Measurements from ENCODE around the gene RUFY1. TPM values are rescaled to one million over a fixed set of nuclear protein-coding genes. Genes with fewer than 3 reads are reported as not detected.

The RUFY1 gene, protein sequence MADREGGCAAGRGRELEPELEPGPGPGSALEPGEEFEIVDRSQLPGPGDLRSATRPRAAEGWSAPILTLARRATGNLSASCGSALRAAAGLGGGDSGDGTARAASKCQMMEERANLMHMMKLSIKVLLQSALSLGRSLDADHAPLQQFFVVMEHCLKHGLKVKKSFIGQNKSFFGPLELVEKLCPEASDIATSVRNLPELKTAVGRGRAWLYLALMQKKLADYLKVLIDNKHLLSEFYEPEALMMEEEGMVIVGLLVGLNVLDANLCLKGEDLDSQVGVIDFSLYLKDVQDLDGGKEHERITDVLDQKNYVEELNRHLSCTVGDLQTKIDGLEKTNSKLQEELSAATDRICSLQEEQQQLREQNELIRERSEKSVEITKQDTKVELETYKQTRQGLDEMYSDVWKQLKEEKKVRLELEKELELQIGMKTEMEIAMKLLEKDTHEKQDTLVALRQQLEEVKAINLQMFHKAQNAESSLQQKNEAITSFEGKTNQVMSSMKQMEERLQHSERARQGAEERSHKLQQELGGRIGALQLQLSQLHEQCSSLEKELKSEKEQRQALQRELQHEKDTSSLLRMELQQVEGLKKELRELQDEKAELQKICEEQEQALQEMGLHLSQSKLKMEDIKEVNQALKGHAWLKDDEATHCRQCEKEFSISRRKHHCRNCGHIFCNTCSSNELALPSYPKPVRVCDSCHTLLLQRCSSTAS
- 26.0 and 66.2 TPM in 2 replicates for total RNA-seq

DNA sequence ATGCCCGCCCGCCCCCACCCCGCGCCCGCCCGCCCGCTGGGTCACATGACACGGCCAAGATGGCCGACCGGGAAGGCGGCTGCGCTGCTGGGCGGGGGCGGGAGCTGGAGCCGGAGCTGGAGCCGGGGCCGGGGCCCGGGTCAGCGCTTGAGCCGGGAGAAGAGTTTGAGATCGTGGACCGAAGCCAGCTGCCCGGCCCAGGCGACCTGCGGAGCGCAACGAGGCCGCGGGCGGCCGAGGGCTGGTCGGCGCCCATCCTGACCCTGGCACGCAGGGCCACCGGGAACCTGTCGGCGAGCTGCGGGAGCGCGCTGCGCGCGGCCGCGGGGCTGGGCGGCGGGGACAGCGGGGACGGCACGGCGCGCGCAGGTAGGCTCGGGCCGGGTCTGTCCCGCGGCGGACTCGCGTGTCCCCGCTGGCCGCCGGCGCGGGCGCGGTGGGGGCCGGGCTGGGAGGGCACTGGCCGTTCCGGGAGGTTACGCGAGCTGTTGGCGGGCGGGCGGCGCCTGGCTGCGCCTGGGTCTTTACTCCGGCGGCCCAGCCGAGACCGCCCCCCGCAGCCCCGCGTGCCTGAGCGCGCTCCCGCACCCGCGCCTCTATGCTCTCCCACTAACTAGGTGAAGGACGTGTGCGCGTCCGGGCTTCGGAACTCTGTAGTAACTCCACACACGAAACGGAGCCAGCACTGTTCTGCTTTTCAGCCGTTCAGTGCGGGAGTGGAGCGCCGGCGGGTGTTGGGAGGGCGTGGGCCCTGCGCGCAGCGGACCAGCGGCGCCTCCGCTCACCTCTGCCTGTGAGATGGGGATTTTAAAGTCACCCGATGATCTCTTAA lies at the start of gene RUFY1:
Gene RUFY1, plus strand, starts transcription at position 44 of the 832 bp plus-strand sequence. Its CDS starts 16 bp downstream, at position 60.

DNA sequence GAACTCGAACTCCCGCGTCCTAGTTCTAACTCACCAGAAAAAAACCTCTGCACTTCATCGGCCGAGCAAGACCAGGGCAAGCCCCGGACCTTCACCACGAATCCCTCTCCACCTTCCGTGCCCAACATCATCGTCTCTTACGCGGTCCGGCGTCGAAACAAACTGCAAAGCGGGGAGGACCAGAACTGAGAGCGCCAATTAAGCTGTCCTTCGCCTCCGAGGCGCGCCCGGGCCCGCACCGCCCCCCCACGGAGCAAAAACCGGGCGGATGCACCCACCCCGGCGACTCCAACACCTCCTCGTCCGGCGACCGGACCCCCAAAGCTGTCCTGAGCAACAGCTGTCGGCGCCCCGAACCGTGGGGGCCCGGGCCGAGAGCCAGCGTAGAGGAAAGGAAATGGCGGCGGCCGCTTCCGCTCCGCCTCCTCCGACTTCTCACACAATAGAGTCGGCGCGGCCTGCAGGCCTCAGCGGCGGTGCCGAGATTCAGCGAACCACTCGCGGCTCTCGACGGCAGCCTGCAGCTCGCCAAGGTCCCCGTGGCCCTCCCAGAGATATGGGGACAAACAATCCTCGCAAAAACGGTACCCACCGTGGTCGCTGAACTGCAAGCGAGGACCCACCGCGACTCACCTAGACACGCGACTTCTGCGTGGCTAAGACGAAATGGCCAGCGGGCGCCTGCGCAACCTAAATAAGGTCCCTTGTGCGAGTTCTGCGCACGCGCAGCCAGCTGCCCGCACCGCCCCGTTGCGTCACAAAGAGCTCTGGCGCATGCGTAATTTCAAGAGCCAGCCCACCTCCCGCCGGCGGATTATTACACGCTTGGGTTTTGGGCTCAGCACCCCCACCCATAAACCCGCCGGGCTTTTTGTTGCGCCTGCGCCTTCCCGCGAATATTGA lies 72.9 kb downstream of the RUFY1 start, which contains the start of gene HNRNPH1:
Gene HNRNPH1, minus strand, starts transcription at position 669 of the 903 bp plus-strand sequence. Its CDS starts 538 bp downstream, at position 131.

Other genes starting within 250 kb of the RUFY1 start
- gene ADAMTS2, start 205.1 kb upstream of the RUFY1 start, total RNA-seq: under 0.01 TPM in 1 of 2 replicates, not detected in the other
- 527 and 722 TPM in 2 replicates for gene HNRNPH1, start 73.1 kb downstream of the RUFY1 start, total RNA-seq
- 0.34 TPM in 1 of 2 replicates, not detected in the other for gene CBY3, start 130.5 kb downstream of the RUFY1 start, total RNA-seq
- 899 and 1,499 TPM in 2 replicates for gene CANX, start 148.4 kb downstream of the RUFY1 start, total RNA-seq
- gene MAML1, start 182.3 kb downstream of the RUFY1 start, total RNA-seq: 7.2 and 13.8 TPM in 2 replicates
- 0.34 TPM in 1 of 2 replicates, not detected in the other for gene LTC4S, start 243.4 kb downstream of the RUFY1 start, total RNA-seq

Measured in nasal cavity respiratory epithelium epithelial cell of viscerocranial mucosa (primary cell).